ENCODE measurements around the gene C2CD5.

- TF ChIP-seq CTCF (IDR thresholded peaks at IDR 0.05), result peak; percentile 28 to 72 (median 46)
- no peak for TF ChIP-seq POLR2A (IDR thresholded peaks at IDR 0.05)
Observed at GRCh38 chr12:22529281-22530060, 14.9 kb downstream of the C2CD5 start.

Data from esophagus squamous epithelium (tissue), 4 donors.